SKM-1 (cell line): ENCODE measurements around the gene ZNF775.
A peak's percentile ranks its signal among the peaks of the same experiment; 100 is the strongest.

Experiments
- DNase-seq: peaks from one replicate; lab custom pipeline; 2025; ENCODE audit not compliant: unreplicated experiment; lab: John Stamatoyannopoulos, UW

Gene ZNF775

DNA sequence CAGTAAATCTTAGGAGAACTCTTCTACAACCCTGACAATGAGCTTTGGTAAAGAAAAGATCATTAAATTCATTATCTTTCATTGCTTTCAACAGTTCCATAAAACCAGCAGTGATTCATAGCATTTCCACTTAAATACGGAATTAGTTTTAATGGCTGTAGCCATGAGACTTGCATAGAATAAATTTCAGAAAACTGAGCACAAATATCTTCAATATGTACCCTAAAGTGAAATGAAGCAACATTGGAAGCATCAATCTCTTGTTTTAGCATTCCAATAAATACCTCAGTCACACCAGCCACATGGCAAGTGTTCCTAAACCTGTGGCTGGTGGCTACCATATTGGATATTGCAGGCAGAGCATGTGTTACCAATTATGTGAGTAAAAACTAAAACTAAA, 34.1 kb upstream of the ZNF775 start:
- DNase-seq: no peak

DNA sequence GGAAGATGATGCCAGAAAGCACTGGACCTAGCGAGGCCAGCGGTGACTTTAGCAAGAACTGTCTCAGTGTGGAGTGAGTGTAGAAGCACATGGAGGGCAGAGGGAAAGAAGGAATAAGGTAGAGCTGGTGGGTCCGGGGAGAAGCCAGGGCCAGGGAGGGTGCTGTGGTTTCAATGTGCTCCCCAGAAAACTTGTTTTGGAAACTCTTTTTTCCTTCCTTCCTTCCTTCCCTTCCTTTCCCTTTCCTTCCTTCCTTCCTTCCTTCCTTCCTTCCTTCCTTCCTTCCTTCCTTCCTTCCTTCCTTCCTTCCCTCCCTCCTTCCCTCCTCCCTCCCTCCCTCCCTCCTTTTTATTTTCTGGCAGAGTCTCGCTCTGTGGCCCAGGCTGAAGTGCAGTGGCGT, 32.2 kb upstream of the ZNF775 start:
- DNase-seq: no peak

DNA sequence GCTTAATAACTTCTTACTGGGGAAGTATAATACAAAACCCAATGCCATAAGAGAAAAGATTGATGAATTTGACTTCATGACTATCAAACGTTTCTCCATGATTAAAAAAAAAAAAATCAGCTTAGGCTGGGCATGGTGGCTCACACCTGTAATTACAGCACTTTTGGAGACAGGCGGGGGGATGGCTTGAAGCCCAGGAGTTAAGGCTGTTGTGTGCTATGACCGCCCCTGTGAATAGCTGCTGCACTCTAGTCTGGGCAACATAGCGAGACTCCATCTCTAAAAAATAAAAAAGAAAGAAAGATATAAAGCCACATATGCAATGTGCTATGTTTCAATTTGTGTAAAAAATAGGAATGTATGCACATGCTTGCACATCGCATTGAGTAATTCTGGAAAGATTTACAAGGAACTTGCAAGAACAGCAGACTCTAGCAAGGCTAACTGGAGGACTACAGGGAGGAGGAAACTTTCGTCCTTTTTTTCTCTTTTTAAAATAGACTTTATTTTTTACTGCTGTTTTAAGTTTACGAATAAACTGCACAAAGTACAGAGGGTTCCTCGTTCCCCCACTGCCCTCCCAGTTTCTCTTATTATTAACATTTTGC, 27.4 kb upstream of the ZNF775 start:
- DNase-seq: no peak

DNA sequence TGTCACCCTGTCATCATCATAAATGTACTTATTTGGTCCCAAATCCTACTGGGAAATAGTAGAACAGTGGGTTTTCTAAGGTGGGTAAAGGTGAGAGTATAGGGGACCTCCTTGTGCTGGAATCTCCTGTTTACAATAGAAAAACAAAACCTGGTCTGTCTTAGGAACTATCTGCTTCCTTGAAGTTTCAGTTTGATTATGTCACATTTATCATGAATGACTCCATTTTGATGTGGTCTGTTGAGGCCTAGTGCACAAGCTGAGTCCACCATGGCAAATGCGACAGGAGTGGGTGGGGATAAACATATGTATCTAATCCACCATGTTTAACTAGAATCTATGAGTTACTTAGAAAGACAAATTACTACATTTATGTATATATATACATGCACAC, 23.5 kb upstream of the ZNF775 start:
- no peak for DNase-seq

DNA sequence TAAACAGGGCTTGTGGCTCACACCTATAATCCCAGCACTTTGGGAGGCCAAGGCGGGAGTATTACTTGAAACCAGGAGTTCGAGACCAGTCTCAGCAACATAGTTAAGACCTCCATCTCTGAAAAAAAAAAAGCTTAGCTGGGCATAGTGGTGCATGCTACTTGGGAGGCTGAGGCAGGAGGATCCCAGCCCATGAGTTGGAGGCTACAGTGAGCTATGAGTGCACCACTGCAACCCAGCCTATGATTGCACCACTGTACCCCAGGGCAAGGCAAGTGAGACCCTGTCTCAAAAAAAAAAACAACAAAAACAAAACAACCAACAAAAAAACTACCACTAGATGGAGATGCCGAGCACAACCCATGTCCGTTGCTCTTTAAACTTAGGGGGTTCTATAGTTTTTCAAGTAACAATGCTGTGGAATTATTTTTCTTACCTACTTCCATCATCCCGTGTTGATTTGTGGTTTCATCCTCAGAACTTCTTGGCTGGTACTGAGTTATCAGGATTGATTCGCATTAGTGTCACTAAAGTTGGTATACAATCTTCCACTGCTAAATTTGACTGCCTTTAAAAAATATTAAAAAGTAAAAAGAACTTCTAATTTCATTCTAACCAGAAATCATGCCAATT, 22.7 kb upstream of the ZNF775 start:
- no peak for DNase-seq

DNA sequence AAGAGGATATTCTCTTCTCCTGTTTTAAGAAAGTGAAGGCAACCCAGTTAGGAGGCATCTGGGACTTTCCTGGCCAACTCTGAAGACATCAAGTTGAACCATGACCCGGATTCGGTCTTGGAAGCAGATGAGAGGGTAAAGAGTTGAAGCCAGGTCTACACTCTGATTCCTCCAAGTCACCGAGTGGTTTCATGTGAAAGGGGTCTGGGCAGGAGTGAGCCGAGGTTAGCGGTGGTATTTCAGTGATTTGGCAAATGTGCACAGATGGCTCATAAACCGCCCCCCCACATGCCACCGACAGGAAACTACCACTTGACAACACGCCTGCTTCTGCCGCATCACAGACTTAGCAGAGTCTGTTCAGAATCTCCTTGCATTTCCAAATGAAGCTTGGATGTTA, 21.9 kb upstream of the ZNF775 start:
- no peak for DNase-seq

DNA sequence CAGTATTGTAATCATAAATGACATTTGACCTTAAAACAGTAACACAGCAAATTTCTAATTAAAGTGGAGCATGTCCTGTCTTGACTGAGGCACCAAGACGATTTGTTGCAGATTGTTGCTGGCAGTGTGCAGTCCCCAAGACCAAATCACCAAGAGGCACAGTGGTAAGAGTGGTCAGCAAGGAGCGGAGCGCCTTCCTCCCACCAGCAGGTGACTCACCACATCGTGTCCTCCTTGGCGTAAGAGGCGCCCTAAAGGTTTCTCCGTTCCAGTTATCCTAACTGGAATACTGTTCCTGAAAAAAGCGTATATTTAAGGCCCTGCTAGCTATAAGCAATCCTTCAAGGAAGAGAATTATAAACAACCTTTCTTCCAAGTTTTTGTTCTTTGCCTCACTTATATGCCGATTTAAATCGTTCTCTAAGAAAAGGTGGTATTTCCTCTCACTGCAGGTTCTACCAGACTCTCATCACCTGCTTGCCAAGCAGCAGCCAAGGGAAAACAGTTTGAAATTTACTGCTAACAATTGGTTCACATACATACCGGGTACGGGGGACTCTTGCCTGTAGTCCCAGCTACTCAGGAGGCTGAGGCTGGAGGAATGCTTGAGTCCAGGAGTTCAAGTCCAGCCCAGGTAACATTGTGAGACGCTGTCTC, 21.2 kb upstream of the ZNF775 start:
- no peak for DNase-seq

DNA sequence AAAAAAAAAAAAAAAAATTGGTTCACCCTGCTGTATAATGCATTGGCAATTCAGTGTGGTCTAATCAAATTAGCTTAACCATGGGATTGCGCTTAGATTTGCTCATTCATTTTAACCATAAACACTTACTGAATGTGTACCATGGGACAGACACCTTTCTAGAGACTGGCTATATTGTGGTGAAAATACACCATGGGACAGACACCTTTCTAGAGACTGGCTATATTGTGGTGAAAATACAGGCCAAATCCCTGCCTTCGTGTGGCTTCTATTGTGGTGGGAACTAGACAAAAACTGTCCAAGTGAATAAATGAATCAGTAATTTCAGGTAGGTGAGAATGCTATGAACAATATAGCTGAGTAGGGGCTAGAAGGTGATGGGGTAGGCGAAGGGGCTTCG, 20.7 kb upstream of the ZNF775 start:
- DNase-seq: no peak

DNA sequence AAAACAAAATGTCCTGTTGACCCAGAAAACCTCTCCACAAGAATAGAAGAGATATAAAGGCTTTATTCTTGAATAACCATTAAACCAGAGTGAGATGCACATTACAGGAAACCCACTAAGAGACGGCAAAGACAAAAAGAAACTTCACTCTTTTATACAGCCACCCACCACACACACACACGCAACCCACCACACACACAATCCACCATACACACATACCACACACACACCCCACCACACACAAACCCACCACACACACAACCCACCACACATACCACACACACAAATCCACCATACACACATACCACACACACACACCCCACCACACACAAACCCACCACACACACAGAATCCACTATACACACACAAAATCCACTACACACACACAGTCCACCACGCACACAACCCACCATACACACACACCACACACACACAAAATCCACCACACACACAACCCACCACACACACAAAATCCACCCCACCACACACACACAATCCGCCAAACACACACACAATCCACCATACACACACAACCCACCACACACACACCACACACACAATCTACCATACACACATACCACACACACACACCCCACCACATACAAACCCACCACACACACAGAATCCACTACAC, 20.0 kb upstream of the ZNF775 start:
- no peak for DNase-seq

DNA sequence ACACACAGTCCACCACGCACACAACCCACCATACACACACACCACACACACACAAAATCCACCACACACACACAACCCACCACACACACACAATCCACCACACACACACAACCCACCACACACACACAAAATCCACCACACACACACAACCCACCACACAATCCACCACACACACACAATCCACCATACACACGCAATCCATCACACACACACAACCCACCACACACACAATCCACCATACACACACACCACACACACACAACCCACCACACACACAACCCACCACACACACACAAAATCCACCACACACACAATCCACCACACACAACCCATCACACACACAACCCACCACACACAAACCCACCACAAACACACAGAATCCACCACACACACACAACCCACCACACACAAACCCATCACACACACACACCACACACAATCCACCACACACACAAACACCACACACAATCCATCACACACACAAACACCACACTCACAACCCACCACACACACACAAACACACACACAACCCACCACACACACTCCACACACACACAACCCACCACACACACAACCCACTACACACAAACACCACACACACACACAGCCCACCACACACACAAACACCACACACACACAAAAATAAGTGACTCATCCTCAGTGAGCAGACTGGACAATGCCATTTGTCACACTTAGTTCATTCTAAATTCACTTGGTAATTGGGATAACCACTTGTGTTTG, 19.3 kb upstream of the ZNF775 start:
- DNase-seq: no peak

DNA sequence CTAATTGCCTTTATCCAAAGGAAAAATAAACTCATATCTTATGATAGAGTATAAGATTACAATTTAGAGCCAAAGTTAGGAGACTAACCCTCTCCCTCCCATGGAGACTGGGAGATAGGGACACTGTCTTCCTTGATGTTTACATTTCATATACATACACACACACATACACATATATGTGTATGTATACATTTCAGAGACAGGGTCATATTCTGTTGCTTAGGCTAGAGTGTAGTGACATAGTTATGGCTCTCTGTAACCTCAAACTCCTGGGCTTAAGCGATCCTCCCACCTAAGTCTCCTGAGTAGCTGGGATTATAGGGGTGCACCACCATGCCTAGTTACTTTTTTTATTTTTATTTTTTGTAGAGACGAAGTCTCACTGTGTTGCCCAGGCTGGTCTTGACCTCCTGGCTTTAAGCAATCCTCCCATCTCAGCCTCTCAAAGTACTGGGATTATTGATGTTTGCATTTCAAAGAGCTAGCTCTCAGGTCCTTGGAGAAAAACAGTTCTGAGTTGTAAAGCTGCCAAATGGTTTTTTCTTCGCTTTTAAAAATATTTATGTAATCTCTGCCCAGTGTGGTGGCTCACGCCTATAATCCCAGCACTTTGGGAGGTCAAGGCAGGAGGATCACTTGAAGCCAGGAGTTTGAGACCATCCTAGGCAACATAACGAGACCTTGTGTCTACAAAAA, 18.6 kb upstream of the ZNF775 start:
- no peak for DNase-seq

DNA sequence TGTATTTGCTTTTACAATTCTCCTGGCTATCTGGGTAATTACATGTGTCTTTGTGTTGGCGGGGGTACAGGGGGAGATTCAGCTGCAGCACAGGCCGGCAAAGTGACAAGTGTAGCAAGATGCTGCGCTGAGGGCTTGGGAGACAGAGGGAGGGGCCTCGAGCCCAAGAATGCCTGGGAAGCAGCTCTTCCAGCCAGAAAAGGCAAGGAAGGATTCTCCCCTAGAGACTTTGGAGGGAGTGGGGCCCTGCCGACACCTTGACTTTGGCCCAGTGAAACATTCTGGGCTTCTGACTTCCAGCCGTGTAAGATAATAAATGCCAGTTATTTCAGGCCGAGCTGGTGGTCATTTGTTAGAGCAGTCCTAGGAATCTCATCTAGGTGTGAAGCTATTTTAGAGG, 17.7 kb upstream of the ZNF775 start:
- DNase-seq: no peak

DNA sequence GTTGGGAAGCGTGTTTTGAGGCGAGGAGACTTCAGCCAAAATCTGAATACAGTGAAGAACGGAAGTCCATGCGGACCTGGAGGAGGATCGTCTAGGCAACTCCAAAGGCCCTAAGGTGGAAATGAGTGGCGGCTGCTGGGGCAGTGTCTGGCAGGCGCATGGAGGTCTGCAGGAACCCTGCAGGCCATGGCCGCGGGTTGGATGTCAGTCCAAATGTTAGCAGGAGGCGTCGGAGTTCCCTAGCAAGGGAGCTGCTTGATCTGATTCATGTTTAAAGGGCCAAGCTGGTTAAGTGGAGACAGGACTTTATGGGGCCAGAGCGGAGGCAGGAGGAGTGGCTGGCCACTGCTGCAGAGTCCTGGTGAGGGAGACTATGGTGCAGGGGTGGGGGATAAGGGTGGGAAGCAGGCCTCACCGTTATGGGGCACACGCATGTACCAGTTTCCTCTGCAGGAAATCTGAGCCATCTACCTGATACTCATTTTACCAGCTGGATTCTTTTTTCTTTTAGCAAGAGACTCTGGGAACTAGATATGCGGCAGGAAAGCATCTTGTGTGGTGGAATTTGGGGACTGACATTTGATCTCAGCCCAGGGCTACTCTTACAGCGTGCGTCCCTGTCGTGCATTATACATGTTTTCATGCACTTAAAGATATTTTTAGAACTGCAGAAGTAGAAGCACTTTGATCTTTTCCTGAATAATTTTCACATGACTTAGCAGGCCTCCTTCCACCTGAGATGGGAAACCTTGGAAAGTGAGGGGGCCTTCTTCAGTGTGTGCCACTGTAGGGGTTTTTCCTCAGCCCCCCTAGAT, 17.1 kb upstream of the ZNF775 start:
- DNase-seq: no peak

DNA sequence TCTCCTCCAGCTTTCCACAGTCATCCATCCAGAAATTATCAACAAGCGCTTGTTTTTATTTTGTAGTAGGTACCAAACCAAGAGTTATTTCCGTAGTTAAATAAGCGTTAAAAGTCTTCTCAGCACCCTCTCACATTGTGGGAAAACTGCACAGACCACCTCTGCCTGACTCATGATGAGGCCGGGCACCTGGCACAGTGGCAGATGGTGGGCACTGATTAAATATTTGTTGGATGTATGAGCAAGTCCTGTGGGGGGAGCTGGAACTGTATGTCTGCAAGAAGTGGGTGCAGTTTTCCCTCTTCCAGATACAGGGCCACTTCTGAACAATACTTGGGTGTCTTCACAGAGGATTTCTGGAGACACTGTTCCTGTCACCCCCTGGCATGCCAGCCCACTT, 15.8 kb upstream of the ZNF775 start:
- DNase-seq: no peak

DNA sequence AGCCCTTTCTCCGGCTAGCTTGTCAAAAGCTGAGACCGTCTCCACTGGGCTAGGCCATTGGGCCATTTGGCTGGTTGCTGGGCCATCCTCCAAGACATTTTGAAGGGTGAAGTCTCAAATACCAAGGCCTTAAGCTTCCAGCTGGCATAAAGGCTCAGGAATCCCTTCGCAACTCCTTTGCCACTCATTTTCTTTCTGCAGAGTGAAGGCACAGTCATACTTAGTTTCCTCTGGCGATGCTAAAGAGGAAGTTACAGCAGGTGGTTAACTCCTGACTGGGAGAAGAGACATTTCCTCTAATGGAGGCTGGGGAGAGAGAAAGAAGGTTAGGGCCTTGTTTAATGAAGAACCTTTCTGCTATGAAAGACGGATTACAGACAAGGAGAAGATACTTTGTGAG, 15.3 kb upstream of the ZNF775 start:
- no peak for DNase-seq

DNA sequence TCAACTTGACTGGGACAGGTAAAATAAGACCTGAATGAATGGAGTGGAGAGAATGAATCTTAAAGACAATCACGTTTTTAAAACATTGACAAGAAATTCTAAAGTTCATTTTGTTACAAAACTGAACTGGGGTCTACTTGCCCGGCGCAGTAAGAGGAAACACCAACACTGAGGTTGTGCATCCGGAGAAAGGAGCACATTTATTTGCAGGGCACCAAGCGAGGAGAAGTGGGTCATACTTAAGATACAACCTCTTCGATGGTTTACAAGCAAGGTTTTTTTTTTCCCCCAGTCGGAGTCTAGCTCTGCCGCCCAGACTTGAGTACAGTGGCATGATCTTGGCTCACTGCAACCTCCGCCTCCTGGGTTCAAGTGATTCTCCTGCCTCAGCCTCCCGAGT, 13.9 kb upstream of the ZNF775 start:
- no peak for DNase-seq

DNA sequence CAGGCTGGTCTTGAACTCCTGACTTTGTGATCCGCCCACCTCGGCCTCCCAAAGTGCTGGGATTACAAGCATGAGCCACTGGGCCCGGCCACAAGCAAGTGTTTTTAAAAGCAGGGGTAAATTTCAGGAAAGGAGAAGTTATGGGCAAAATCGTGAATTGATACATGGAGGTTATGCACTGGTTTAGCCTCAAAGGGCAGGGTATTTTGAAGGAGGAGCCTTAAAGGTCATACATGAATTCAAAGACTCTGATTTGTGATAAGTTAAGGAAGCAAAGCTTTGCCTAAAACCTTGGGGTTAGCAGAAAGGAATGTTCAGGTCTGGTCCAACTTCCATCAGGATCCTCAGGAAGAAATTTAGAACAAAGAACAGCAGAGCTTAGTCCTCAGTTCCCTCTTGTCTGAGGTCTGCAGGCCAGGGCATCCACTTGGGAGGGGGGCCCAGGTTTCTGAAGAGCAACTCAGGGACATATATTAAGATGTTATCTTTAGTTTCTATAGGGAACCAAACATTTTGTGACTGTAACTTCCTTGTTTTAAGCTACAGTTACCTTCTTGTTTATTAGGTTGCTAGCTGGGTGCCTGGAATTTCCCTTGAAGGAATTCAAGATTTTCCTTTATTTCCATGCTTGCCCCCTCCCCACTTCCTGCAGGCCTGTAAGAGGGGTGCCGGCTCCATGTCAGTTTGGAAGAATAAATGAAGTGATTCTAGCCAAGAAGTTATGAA, 13.3 kb upstream of the ZNF775 start:
- DNase-seq: peak; percentile 18

DNA sequence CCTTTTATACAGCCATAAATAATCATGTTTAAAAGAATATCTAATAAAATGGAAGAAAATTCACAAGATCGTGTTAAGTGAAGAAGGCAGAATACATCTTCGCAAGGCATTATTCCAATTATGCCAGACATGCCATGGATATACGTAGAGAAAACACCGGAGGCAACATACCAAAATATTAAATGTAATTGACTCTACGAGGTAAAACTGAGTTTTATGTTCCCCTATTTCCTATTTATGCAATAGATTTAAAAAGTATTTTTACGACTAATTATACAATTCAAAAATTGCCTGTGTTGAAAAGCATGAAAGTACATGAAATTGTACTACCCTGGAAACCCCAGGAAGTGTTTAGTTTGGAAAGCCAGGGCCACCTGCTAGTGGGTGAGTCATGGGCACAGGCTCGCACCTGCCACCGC, 11.4 kb upstream of the ZNF775 start:
- DNase-seq: no peak

DNA sequence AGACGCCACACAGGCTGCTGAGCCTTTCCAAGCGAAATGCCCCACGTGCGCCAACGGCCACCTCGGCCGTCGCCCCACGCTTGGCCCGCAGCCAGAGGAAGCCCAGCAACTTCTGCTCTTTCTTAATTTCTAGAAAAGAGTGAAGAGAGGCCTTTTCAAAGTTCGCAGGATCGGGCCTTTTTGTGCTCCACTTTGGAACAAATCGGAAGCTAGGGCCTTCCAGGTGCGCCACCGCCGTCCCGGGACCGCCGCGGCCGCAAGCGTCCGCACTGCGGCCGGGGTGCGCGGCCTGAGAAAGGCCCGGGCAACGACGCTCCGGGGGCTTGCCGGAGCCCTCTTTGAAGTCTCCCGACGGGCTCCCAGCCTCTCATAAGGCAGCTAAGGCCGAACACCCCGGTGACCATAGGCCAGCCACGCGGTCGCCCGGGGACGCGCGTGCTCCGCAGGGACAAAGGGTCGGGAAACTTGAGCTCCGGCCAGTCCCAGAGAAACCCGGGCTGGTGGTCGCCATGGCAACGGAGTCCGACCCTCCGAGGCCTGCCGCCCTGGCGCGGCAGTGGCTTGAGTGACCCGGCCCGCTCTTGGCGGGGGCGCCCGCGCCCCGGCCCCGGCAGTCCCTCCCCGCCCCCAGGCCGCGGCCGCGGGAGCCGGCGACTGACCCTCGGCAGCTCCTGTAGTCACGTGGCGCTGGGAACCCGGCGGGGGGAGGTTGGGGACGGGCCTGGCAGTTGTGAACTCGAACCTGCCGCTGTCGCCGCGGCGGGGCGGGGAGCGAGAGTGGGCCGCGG, 10.8 kb upstream of the ZNF775 start, which contains the start of gene REPIN1:
Gene REPIN1 (plus strand): TSS at position 727 of the 788 bp plus-strand sequence. CDS start 890 bp downstream, outside the sequence.
- DNase-seq: peak; percentile 12
